Thyroid gland (tissue), 4 donors: Measurements from ENCODE around the gene DET1. TPM values are rescaled to one million over a fixed set of nuclear protein-coding genes. Genes with fewer than 3 reads are reported as not detected.

Experiments
- DNase-seq, 2 donors: peaks; one replicate each; pipeline ENCODE4 v3.0.0-alpha.2; 2019
- H3K27ac ChIP-seq, 3 donors: fragments of 200-600 bp; sonication (generic); 1 replicate in 2 of 3; 2 replicates in 1 of 3; pipeline ENCODE4 v1.5.1; 2016 to 2019; ENCODE audit warnings: mild to moderate bottlenecking in 1 of 3, moderate library complexity in 1 of 3
- H3K27me3 ChIP-seq: fragments of 200-600 bp; sonication (generic); one replicate; pipeline ENCODE4 v1.5.1; 2019
- H3K36me3 ChIP-seq, 2 donors: fragments of 200-600 bp; sonication (generic); one replicate each; pipeline ENCODE4 v1.5.1; 2016 to 2019
- H3K4me1 ChIP-seq, 2 donors: fragments of 200-600 bp; sonication (generic); one replicate each; pipeline ENCODE4 v1.5.1; 2017 to 2019
- H3K4me3 ChIP-seq, 3 donors: fragments of 200-600 bp; sonication (generic); replicated peaks in 1 of 3; 1 replicate in 2 of 3; 2 replicates in 1 of 3; pipeline ENCODE4 v1.5.1; 2016; ENCODE audit warnings: mild to moderate bottlenecking in 1 of 3
- H3K9me3 ChIP-seq: fragments of 200-600 bp; sonication (generic); one replicate; pipeline ENCODE4 v1.5.1; 2017
- CTCF ChIP-seq, 6 experiments: fragments of 200-600 bp in 3 of 6; fragments of 450-650 bp in 3 of 6; sonication (generic) in 3 of 6; IDR thresholded peaks; one replicate each; pipeline ENCODE4 v1.5.1; 2016 to 2019; ENCODE audit warnings: antibody characterized with exemption in 6 of 6, mild to moderate bottlenecking in 2 of 6, inconsistent platforms in 1 of 6, moderate library complexity in 1 of 6
- POLR2A ChIP-seq, 2 donors: fragments of 450-650 bp; IDR thresholded peaks; one replicate each; pipeline ENCODE4 v1.6.1; 2017; ENCODE audit warnings: antibody characterized with exemption in 2 of 2, mild to moderate bottlenecking in 2 of 2, moderate library complexity in 1 of 2
- WGBS, 2 donors: methylation state at CpG; one replicate each; pipeline ENCODE4 v1.1.5; 2017; 5-methylcytosine and 5-hydroxymethylcytosine counted together
- intact Hi-C: fragments of 100-400 bp; cut with DNase I; formaldehyde crosslinking; loops from one replicate; pipeline ENCODE4 v1.15.1; 2023
- total RNA-seq, 4 donors: library from RNA; depleted of rRNA; stranded (reverse); fragments of >200 nt; gene quantifications; one replicate each; pipeline ENCODE4 v1.2.3, GENCODE V29; 2016

The DET1 gene
- 10 to 100 TPM in 3 of 4 donors, 1 to 10 TPM in 1; 8.8 to 11.2 (median 10.6) TPM for total RNA-seq

- no peaks in the 10 kb centered on the region for H3K36me3 ChIP-seq
- H3K27me3 ChIP-seq: no peaks in the 10 kb centered on the region
- TF ChIP-seq POLR2A (IDR thresholded peaks at IDR 0.05) (peak in 1 of 2 donors; percentile 63), CTCF (IDR thresholded peaks at IDR 0.05) (peak; percentile 48 to 88 (median 67))
- peak within 1 kb of the TSS; percentile 23 to 47 (median 39) for H3K4me3 ChIP-seq
- H3K9me3 ChIP-seq: no peaks in the 10 kb centered on the region
- DNase-seq: peak; percentile 98 to 99
- H3K27ac ChIP-seq: peak within 1 kb of the TSS; percentile 49 to 81 (median 73)
- intact Hi-C loops: no loop called here
- peaks cover 4 to 12% of the 10 kb centered on the region in 2 donors for H3K4me1 ChIP-seq
- 4 to 5% methylated on average over 22 to 29 of the region's 33 CpGs for WGBS, 2 donors
Observed at GRCh38 chr15:88546248-88547129, at the start of gene DET1. DET1 (minus strand) TSS chr15:88546681; CDS start chr15:88531705, 14,976 bp downstream.

- DNase-seq: no peak
- TF ChIP-seq POLR2A (IDR thresholded peaks at IDR 0.05) (no peak), CTCF (IDR thresholded peaks at IDR 0.05) (no peak)
- H3K36me3 ChIP-seq: no peaks in the 10 kb centered on the region
- no peak overlapping the region for H3K4me3 ChIP-seq
- H3K4me1 ChIP-seq: peaks cover 7 to 10% of the 10 kb centered on the region in 2 donors
- H3K27me3 ChIP-seq: no peaks in the 10 kb centered on the region
- H3K9me3 ChIP-seq: no peaks in the 10 kb centered on the region
- intact Hi-C loops: no loop called here
- H3K27ac ChIP-seq: no peak overlapping the region
Observed at GRCh38 chr15:88591384-88591783, 44.9 kb upstream of the DET1 start.

- no peak for DNase-seq
- intact Hi-C loops: no loop called here
- 86 to 92% methylated on average over 6 of the region's 6 CpGs for WGBS, 2 donors
- TF ChIP-seq CTCF (IDR thresholded peaks at IDR 0.05) (no peak), POLR2A (IDR thresholded peaks at IDR 0.05) (no peak)
- Histone ChIP-seq H3K4me1 (peaks cover 11 to 14% of the 10 kb centered on the region in 2 donors), H3K27me3 (no peaks in the 10 kb centered on the region), H3K36me3 (no peaks in the 10 kb centered on the region), H3K9me3 (no peaks in the 10 kb centered on the region), H3K27ac (no peak overlapping the region), H3K4me3 (no peak overlapping the region)
Observed at GRCh38 chr15:88590759-88591158, 44.3 kb upstream of the DET1 start.

GRCh38 chr15:88586401-88587162, 40.1 kb upstream of the DET1 start:
- 7 to 15% methylated on average over 4 of the region's 4 CpGs for WGBS, 2 donors

More at GRCh38 chr15:88586401-88587162, 40.1 kb upstream of the DET1 start:
- H3K36me3 ChIP-seq: no peaks in the 10 kb centered on the region
- H3K27me3 ChIP-seq: no peaks in the 10 kb centered on the region
- DNase-seq: peak; percentile 69 to 72
- H3K27ac ChIP-seq: peak overlapping the region; percentile 65 to 80 (median 79)
- intact Hi-C loops: no loop called here
- TF ChIP-seq CTCF (IDR thresholded peaks at IDR 0.05): no peak
- TF ChIP-seq POLR2A (IDR thresholded peaks at IDR 0.05): no peak
- peaks cover 16 to 17% of the 10 kb centered on the region in 2 donors for H3K4me1 ChIP-seq
- H3K9me3 ChIP-seq: no peaks in the 10 kb centered on the region
- H3K4me3 ChIP-seq: no peak overlapping the region
